Stomach (tissue), 9 donors: Measurements from ENCODE around the gene TNS3. TPM values are rescaled to one million over a fixed set of nuclear protein-coding genes. Genes with fewer than 3 reads are reported as not detected.

ENCODE experiments used
- DNase-seq, 2 donors: peaks; one replicate each; pipeline versions ENCODE4 v3.0.0 to v3.0.0-alpha.2; 2013 to 2019
- H3K27ac ChIP-seq, 5 donors: fragments of 200-600 bp in 4 of 5; sonication (generic) in 4 of 5; one replicate each; pipeline ENCODE4 v1.5.1; 2013 to 2019; ENCODE audit warnings: mild to moderate bottlenecking in 1 of 5, moderate library complexity in 1 of 5
- H3K27me3 ChIP-seq, 3 donors: fragments of 200-600 bp; sonication (generic); one replicate each; pipeline ENCODE4 v1.5.1; 2017 to 2019; ENCODE audit warnings: mixed run types in 1 of 3
- H3K36me3 ChIP-seq, 4 donors: fragments of 200-600 bp; sonication (generic); 1 replicate in 3 of 4; 2 replicates in 1 of 4; pipeline ENCODE4 v1.5.1; 2016 to 2019
- H3K4me1 ChIP-seq, 4 donors: fragments of 200-600 bp; sonication (generic); one replicate each; pipeline ENCODE4 v1.5.1; 2016 to 2019
- H3K4me3 ChIP-seq, 4 donors: fragments of 200-600 bp; sonication (generic) in 3 of 4; one replicate each; pipeline ENCODE4 v1.5.1; 2016 to 2019; ENCODE audit warnings: mild to moderate bottlenecking in 1 of 4
- H3K9me3 ChIP-seq, 4 donors: fragments of 200-600 bp; sonication (generic); one replicate each; pipeline ENCODE4 v1.5.1; 2016 to 2019
- EP300 ChIP-seq: sonication (generic); formaldehyde crosslinking; IDR thresholded peaks from one replicate; pipeline ENCODE4 v1.6.1; 2017; ENCODE audit warnings: antibody characterized with exemption
- POLR2A ChIP-seq, 4 donors: fragments of 450-650 bp; IDR thresholded peaks; one replicate each; pipeline ENCODE4 v1.6.1; 2016; ENCODE audit warnings: antibody characterized with exemption in 4 of 4, control low read depth in 2 of 4, mild to moderate bottlenecking in 1 of 4, moderate library complexity in 1 of 4
- POLR2AphosphoS5 ChIP-seq, 3 donors: sonication (generic); formaldehyde crosslinking; IDR thresholded peaks; one replicate each; pipeline ENCODE4 v1.6.1; 2016; ENCODE audit warnings: antibody characterized with exemption in 3 of 3
- WGBS, 5 donors: extraction: QIAGEN DNeasy Blood & Tissue Kit in 3 of 5; methylation state at CpG; one replicate each; pipeline versions ENCODE4 v1.1.5 to v1.1.7; 2013 to 2018; 5-methylcytosine and 5-hydroxymethylcytosine counted together
- intact Hi-C: fragments of 100-400 bp; cut with DNase I; formaldehyde crosslinking; loops from one replicate; pipeline ENCODE4 v1.15.1; 2023; ENCODE audit warnings: low total_unique reads
- polyA plus RNA-seq, 3 donors: library from polyadenylated mRNA; stranded (reverse); fragments of 200-250 nt; gene quantifications; one replicate each; pipeline ENCODE4 v1.2.3, GENCODE V29; 2013
- total RNA-seq, 5 donors: library from RNA; depleted of rRNA; stranded (reverse); fragments of >200 nt; gene quantifications; one replicate each; pipeline versions ENCODE4 v1.1.0 to v1.2.3, GENCODE V29; 2014 to 2016
- TF ChIP-seq, protein P1 (sequence below), 7 experiments: fragments of 450-650 bp in 4 of 7; fragments of 200-600 bp in 3 of 7; sonication (generic) in 3 of 7; IDR thresholded peaks; one replicate each; pipeline ENCODE4 v1.5.1; 2016 to 2019; ENCODE audit warnings: antibody characterized with exemption in 7 of 7, control low read depth in 2 of 7, mild to moderate bottlenecking in 1 of 7
- donor health status: healthy with polysubstance abuse.
- donor health status: Bipolar disorder and iron deficiency.
- donor health status: healthy.

Gene TNS3
- total and polyA plus RNA-seq, 8 donors, result 10.0 to 105 (median 41.0) TPM

GRCh38 chr7:47326220-47326619, 255.7 kb downstream of the TNS3 start:
- TF ChIP-seq, protein P1, sequence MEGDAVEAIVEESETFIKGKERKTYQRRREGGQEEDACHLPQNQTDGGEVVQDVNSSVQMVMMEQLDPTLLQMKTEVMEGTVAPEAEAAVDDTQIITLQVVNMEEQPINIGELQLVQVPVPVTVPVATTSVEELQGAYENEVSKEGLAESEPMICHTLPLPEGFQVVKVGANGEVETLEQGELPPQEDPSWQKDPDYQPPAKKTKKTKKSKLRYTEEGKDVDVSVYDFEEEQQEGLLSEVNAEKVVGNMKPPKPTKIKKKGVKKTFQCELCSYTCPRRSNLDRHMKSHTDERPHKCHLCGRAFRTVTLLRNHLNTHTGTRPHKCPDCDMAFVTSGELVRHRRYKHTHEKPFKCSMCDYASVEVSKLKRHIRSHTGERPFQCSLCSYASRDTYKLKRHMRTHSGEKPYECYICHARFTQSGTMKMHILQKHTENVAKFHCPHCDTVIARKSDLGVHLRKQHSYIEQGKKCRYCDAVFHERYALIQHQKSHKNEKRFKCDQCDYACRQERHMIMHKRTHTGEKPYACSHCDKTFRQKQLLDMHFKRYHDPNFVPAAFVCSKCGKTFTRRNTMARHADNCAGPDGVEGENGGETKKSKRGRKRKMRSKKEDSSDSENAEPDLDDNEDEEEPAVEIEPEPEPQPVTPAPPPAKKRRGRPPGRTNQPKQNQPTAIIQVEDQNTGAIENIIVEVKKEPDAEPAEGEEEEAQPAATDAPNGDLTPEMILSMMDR (IDR thresholded peaks at IDR 0.05), result no peak
- TF ChIP-seq EP300, result no peak
- TF ChIP-seq POLR2A (IDR thresholded peaks at IDR 0.05), result no peak
- no peak for TF ChIP-seq POLR2AphosphoS5 (IDR thresholded peaks at IDR 0.05)
- Histone ChIP-seq H3K9me3 (no peaks in the 10 kb centered on the region), H3K27me3 (no peaks in the 10 kb centered on the region), H3K27ac (peak overlapping the region; percentile 0 to 83 (median 79)), H3K4me3 (no peak overlapping the region), H3K36me3 (peaks cover 4 to 29% (median 22%) of the 10 kb centered on the region in 4 donors), H3K4me1 (peaks cover 39 to 60% (median 46%) of the 10 kb centered on the region in 4 donors)
- intact Hi-C loops, result no loop called here
- WGBS, 5 donors, result 48 to 65% (median 51%) methylated on average over 2 of the region's 2 CpGs
- DNase-seq, result no peak

DNA sequence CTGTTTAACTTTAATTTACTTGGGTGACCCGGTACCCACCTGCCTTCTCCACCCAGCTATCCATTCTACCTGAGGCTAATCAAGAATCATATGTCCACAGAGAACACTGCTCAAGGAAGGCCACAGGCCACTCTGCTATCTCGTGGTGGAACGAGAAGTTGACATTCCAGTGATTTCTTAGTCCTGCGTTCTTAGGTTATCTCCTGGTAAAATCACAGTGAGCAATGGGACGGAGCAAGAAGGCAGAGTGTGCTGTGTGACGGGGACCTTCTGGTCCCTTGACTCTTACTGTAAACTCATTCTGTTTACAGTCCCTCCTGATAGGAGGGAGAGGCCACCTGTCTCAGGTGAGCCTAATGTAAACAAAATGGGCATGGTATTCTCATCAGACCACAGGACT, 256.6 kb downstream of the TNS3 start:
- intact Hi-C loops, result no loop called here
- peak overlapping the region in 4 of 5 donors; percentile 4 to 83 (median 80) for H3K27ac ChIP-seq
- no peak overlapping the region for H3K4me3 ChIP-seq
- no peak for DNase-seq
- 32 to 58% (median 43%) methylated on average over 6 of the region's 6 CpGs for WGBS, 5 donors
- peaks cover 4 to 31% (median 27%) of the 10 kb centered on the region in 4 donors for H3K36me3 ChIP-seq
- TF ChIP-seq POLR2AphosphoS5 (IDR thresholded peaks at IDR 0.05) (peak in 2 of 3 donors; percentile 19 to 28), POLR2A (IDR thresholded peaks at IDR 0.05) (no peak)
- H3K4me1 ChIP-seq, result peaks cover 39 to 55% (median 46%) of the 10 kb centered on the region in 4 donors
- H3K9me3 ChIP-seq, result no peaks in the 10 kb centered on the region
- H3K27me3 ChIP-seq, result no peaks in the 10 kb centered on the region

GRCh38 chr7:47323904-47324303, 258.0 kb downstream of the TNS3 start:
- peaks cover 32 to 41% (median 38%) of the 10 kb centered on the region in 4 donors for H3K4me1 ChIP-seq
- no peaks in the 10 kb centered on the region for H3K9me3 ChIP-seq
- intact Hi-C loops, result no loop called here
- 77 to 87% (median 86%) methylated on average over 4 of the region's 4 CpGs for WGBS, 5 donors
- no peaks in the 10 kb centered on the region for H3K27me3 ChIP-seq
- no peak overlapping the region for H3K4me3 ChIP-seq
- H3K36me3 ChIP-seq, result peaks cover 0 to 33% (median 28%) of the 10 kb centered on the region in 4 donors
- TF ChIP-seq, protein P1 (IDR thresholded peaks at IDR 0.05), result no peak
- TF ChIP-seq POLR2AphosphoS5 (IDR thresholded peaks at IDR 0.05) (no peak), EP300 (no peak), POLR2A (IDR thresholded peaks at IDR 0.05) (no peak)
- H3K27ac ChIP-seq, result no peak overlapping the region
- DNase-seq, result no peak

GRCh38 chr7:47322731-47323130, 259.2 kb downstream of the TNS3 start:
- peaks cover 21 to 29% (median 27%) of the 10 kb centered on the region in 4 donors for H3K4me1 ChIP-seq
- TF ChIP-seq, protein P1 (IDR thresholded peaks at IDR 0.05), result no peak
- TF ChIP-seq EP300, result no peak
- TF ChIP-seq POLR2AphosphoS5 (IDR thresholded peaks at IDR 0.05), result no peak
- no peak for TF ChIP-seq POLR2A (IDR thresholded peaks at IDR 0.05)
- H3K9me3 ChIP-seq, result no peaks in the 10 kb centered on the region
- WGBS, 5 donors, result 84 to 97% (median 89%) methylated on average over 11 of the region's 11 CpGs
- H3K36me3 ChIP-seq, result peaks cover 4 to 42% (median 40%) of the 10 kb centered on the region in 4 donors
- intact Hi-C loops, result no loop called here
- no peak overlapping the region for H3K4me3 ChIP-seq
- no peak for DNase-seq
- H3K27me3 ChIP-seq, result no peaks in the 10 kb centered on the region
- H3K27ac ChIP-seq, result no peak overlapping the region

DNA sequence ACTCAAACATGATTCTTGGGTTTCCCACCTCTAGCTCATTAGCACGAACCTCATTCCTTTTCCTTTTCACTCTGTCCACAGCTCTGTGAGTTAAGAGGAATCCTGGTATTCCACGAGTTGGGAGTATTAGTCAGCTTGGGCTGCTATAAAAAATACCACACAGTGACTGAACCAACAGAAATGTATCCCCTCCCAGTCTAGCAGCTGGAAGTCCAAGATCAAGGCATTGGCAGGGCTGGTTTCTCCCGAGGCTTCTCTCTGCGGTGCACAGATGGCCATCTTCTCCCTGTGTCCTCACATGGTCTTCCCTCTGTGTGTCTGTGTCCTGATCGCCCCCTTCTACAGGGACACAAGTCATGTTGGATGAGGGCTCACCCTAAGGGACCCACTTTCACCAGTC, 261.6 kb downstream of the TNS3 start:
- DNase-seq, result no peak
- no peaks in the 10 kb centered on the region for H3K9me3 ChIP-seq
- peaks cover 9 to 13% (median 9%) of the 10 kb centered on the region in 4 donors for H3K4me1 ChIP-seq
- H3K36me3 ChIP-seq, result peaks cover 4 to 48% (median 40%) of the 10 kb centered on the region in 4 donors
- intact Hi-C loops, result no loop called here
- H3K4me3 ChIP-seq, result no peak overlapping the region
- TF ChIP-seq POLR2AphosphoS5 (IDR thresholded peaks at IDR 0.05) (no peak), POLR2A (IDR thresholded peaks at IDR 0.05) (no peak), EP300 (no peak)
- TF ChIP-seq, protein P1 (IDR thresholded peaks at IDR 0.05), result no peak
- H3K27me3 ChIP-seq, result no peaks in the 10 kb centered on the region
- no peak overlapping the region for H3K27ac ChIP-seq
- 86 to 92% (median 87%) methylated on average over 5 of the region's 5 CpGs for WGBS, 5 donors
